Caco-2 (cell line): ENCODE results near the gene CEBPG. TPM values are rescaled to one million over a fixed set of nuclear protein-coding genes. Genes with fewer than 3 reads are reported as not detected.

Experiments
- BruUV-seq: library from RNA; stranded (reverse); fragments of 400-500 nt; replicated peaks from 2 replicates; lab custom pipeline; 2021; lab: Mats Ljungman, UMichigan
- CTCF ChIA-PET: fragments of 300-600 bp; sonication (Branson Sonifier 250); formaldehyde crosslinking; loops from one replicate; lab custom pipeline; 2022; ENCODE audit warnings: antibody characterized with exemption; lab: Charles Lee
- POLR2A ChIA-PET: fragments of 300-600 bp; sonication (Branson Sonifier 250); formaldehyde crosslinking; loops from one replicate; lab custom pipeline; 2022; ENCODE audit warnings: antibody characterized with exemption; lab: Charles Lee
- DNase-seq, 2 experiments: peaks; one replicate each; pipeline versions ENCODE4 v3.0.0 to v3.0.0-alpha.2; 2020 to 2022
- H3K27me3 ChIP-seq: replicated peaks from 2 replicates; pipeline ENCODE4 v1.6.0; 2011; ENCODE audit warnings: low read length; ENCODE audit not compliant: control insufficient read depth, insufficient read depth
- H3K36me3 ChIP-seq: 2 replicates; pipeline ENCODE4 v1.5.1; 2011; ENCODE audit warnings: low read length; ENCODE audit not compliant: control insufficient read depth, insufficient read depth
- H3K4me1 ChIP-seq: fragments of 250-450 bp; sonication (Bioruptor Pico); 2 replicates; pipeline ENCODE4 v1.5.1; 2020; ENCODE audit warnings: mild to moderate bottlenecking
- H3K4me3 ChIP-seq: 2 replicates; pipeline ENCODE4 v1.5.1; 2011; ENCODE audit warnings: low read depth, mild to moderate bottlenecking, control low read depth, low read length
- H3K9me3 ChIP-seq: fragments of 250-450 bp; sonication (Bioruptor Pico); 2 replicates; pipeline ENCODE4 v1.5.1; 2020; ENCODE audit warnings: mild to moderate bottlenecking, moderate library complexity
- H3K27ac Mint-ChIP-seq: one replicate; pipeline ENCODE4 v1.8.0; 2022; ENCODE audit warnings: mixed read lengths; ENCODE audit not compliant: unreplicated experiment
- H3K27me3 Mint-ChIP-seq: one replicate; pipeline ENCODE4 v1.8.0; 2022; ENCODE audit warnings: mixed read lengths; ENCODE audit not compliant: insufficient read depth, unreplicated experiment
- H3K36me3 Mint-ChIP-seq: one replicate; pipeline ENCODE4 v1.8.0; 2022; ENCODE audit warnings: mild to moderate bottlenecking, mixed read lengths; ENCODE audit not compliant: insufficient read depth, unreplicated experiment
- H3K4me1 Mint-ChIP-seq: one replicate; pipeline ENCODE4 v1.8.0; 2022; ENCODE audit warnings: low read depth, mixed read lengths; ENCODE audit not compliant: unreplicated experiment
- H3K4me3 Mint-ChIP-seq: one replicate; pipeline ENCODE4 v1.8.0; 2022; ENCODE audit warnings: mild to moderate bottlenecking, moderate library complexity, mixed read lengths; ENCODE audit not compliant: unreplicated experiment
- H3K9me3 Mint-ChIP-seq: one replicate; pipeline ENCODE4 v1.8.0; 2022; ENCODE audit warnings: mixed read lengths; ENCODE audit not compliant: unreplicated experiment
- CTCF ChIP-seq, 2 experiments: fragments of 200-600 bp in 1 of 2; IDR thresholded peaks; 1 replicate in 1 of 2; 2 replicates in 1 of 2; pipeline versions ENCODE4 v1.5.1 to v1.8.0; 2011 to 2022; ENCODE audit warnings: antibody characterized with exemption in 1 of 2, control low read depth in 1 of 2, inconsistent platforms in 1 of 2, low read depth in 1 of 2, low read length in 1 of 2, mild to moderate bottlenecking in 1 of 2, moderate library complexity in 1 of 2; ENCODE audit not compliant: insufficient read depth in 1 of 2, severe bottlenecking in 1 of 2, unreplicated experiment in 1 of 2
- intact Hi-C: fragments of 100-400 bp; cut with micrococcal nuclease; formaldehyde crosslinking; loops from one replicate; pipeline ENCODE4 v1.10.0; 2022; ENCODE audit not compliant: unreplicated experiment
- total RNA-seq: library from RNA; stranded (reverse); gene quantifications from 2 replicates; pipeline ENCODE4 v1.2.3, GENCODE V29; 2022

The CEBPG gene
- total RNA-seq, 1 experiment from 2014 or later: 79.4 TPM

- H3K4me3 ChIP-seq: no peak overlapping the region
- peaks cover 9% of the 10 kb centered on the region for H3K4me1 ChIP-seq
- H3K27ac Mint-ChIP-seq: peak overlapping the region; percentile 76
- H3K36me3 Mint-ChIP-seq: peaks cover 39% of the 10 kb centered on the region
- H3K9me3 Mint-ChIP-seq: no peaks in the 10 kb centered on the region
- no peak overlapping the region for H3K4me3 Mint-ChIP-seq
- ChIA-PET POLR2A (no interaction called here), CTCF (interaction anchor here (1.0 kb wide), 1 partner anchor 154 kb away, joined by 3 read pairs; no protein-coding TSS in a partner anchor)
- peak in 1 of 2 experiments; percentile 32 for DNase-seq
- H3K27me3 Mint-ChIP-seq: no peaks in the 10 kb centered on the region
- H3K27me3 ChIP-seq: no peaks in the 10 kb centered on the region
- no peak for TF ChIP-seq CTCF (IDR thresholded peaks at IDR 0.05; ENCODE audit: insufficient read depth in 1 of 2, low read depth in 1 of 2, low read length in 1 of 2, severe bottlenecking in 1 of 2, unreplicated experiment in 1 of 2)
- H3K36me3 ChIP-seq: no peaks in the 10 kb centered on the region
- BruUV-seq: no TSS peak
- H3K9me3 ChIP-seq: no peaks in the 10 kb centered on the region
- intact Hi-C loops: no loop called here
- peaks cover 11% of the 10 kb centered on the region for H3K4me1 Mint-ChIP-seq
Observed at GRCh38 chr19:33395561-33396550, 22.3 kb downstream of the CEBPG start.

- no peaks in the 10 kb centered on the region for H3K27me3 Mint-ChIP-seq
- Histone ChIP-seq H3K27me3 (no peaks in the 10 kb centered on the region), H3K9me3 (no peaks in the 10 kb centered on the region), H3K36me3 (no peaks in the 10 kb centered on the region), H3K4me3 (no peak overlapping the region), H3K4me1 (peaks cover 17% of the 10 kb centered on the region)
- ChIA-PET CTCF (interaction anchor here (0.6 to 1.1 kb wide), 7 partner anchors 12 to 381 kb away, joined by 3 read pairs; no protein-coding TSS in a partner anchor), POLR2A (interaction anchor here (0.5 to 0.6 kb wide), 2 partner anchors 13 to 684 kb away, joined by 3 to 5 read pairs; no protein-coding TSS in a partner anchor)
- H3K9me3 Mint-ChIP-seq: no peaks in the 10 kb centered on the region
- H3K4me1 Mint-ChIP-seq: peaks cover 17% of the 10 kb centered on the region
- H3K27ac Mint-ChIP-seq: no peak overlapping the region
- H3K36me3 Mint-ChIP-seq: peaks cover 34% of the 10 kb centered on the region
- no TSS peak for BruUV-seq
- peak in 1 of 2 experiments; percentile 27 for DNase-seq
- intact Hi-C loops: no loop called here
- no peak for TF ChIP-seq CTCF (IDR thresholded peaks at IDR 0.05; ENCODE audit: insufficient read depth in 1 of 2, low read depth in 1 of 2, low read length in 1 of 2, severe bottlenecking in 1 of 2, unreplicated experiment in 1 of 2)
- H3K4me3 Mint-ChIP-seq: no peak overlapping the region
Observed at GRCh38 chr19:33396701-33397535, 23.4 kb downstream of the CEBPG start.
